Body of pancreas (tissue), 4 donors: Measurements from ENCODE around the gene PRKG1. TPM values are rescaled to one million over a fixed set of nuclear protein-coding genes. Genes with fewer than 3 reads are reported as not detected.

Experiments used
- ATAC-seq: fragments of 150-250 bp; one replicate; pipeline ENCODE4 v1.9.1; 2016
- DNase-seq, 4 donors: peaks; one replicate each; pipeline ENCODE4 v3.0.0-alpha.2; 2019
- H3K27ac ChIP-seq, 4 donors: fragments of 200-600 bp; sonication (generic); 1 replicate in 3 of 4; 2 replicates in 1 of 4; pipeline versions ENCODE4 v1.5.1 to v1.6.1; 2016 to 2019; ENCODE audit warnings: mild to moderate bottlenecking in 1 of 4, mixed read lengths in 1 of 4, moderate library complexity in 1 of 4
- H3K27me3 ChIP-seq, 2 donors: fragments of 200-600 bp; sonication (generic); one replicate each; pipeline ENCODE4 v1.6.0; 2016; ENCODE audit warnings: mild to moderate bottlenecking in 1 of 2
- H3K36me3 ChIP-seq, 2 donors: fragments of 200-600 bp; sonication (generic); replicated peaks in 1 of 2; 2 replicates each; pipeline ENCODE4 v1.5.1; 2016; ENCODE audit warnings: low read depth in 2 of 2; ENCODE audit not compliant: insufficient read depth in 1 of 2
- H3K4me1 ChIP-seq: fragments of 200-600 bp; sonication (generic); one replicate; pipeline ENCODE4 v1.6.0; 2016
- H3K4me3 ChIP-seq, 2 donors: fragments of 200-600 bp; sonication (generic); 1 replicate in 1 of 2; 2 replicates in 1 of 2; pipeline ENCODE4 v1.5.1; 2016 to 2019
- H3K9me3 ChIP-seq, 3 donors: fragments of 200-600 bp; sonication (generic); 1 replicate in 2 of 3; 2 replicates in 1 of 3; pipeline ENCODE4 v1.5.1; 2016
- CTCF ChIP-seq, 7 experiments: fragments of 450-650 bp in 4 of 7; fragments of 200-600 bp in 3 of 7; sonication (generic) in 3 of 7; IDR thresholded peaks; one replicate each; pipeline ENCODE4 v1.5.1; 2016 to 2019; ENCODE audit warnings: antibody characterized with exemption in 7 of 7
- POLR2A ChIP-seq, 3 donors: fragments of 450-650 bp; IDR thresholded peaks; one replicate each; pipeline ENCODE4 v1.6.1; 2016; ENCODE audit warnings: antibody characterized with exemption in 3 of 3, mild to moderate bottlenecking in 2 of 3
- WGBS, 2 donors: methylation state at CpG; one replicate each; pipeline ENCODE4 v1.1.5; 2017; 5-methylcytosine and 5-hydroxymethylcytosine counted together
- intact Hi-C: fragments of 100-400 bp; cut with DNase I; formaldehyde crosslinking; loops from one replicate; pipeline ENCODE4 v1.15.1; 2023
- total RNA-seq, 2 donors: library from RNA; depleted of rRNA; stranded (reverse); fragments of >200 nt; gene quantifications; one replicate each; pipeline ENCODE4 v1.1.0, GENCODE V29; 2016

PRKG1 gene
- total RNA-seq, 2 donors from 2014 or later: 14.2 to 18.9 TPM

- ATAC-seq (no peak), DNase-seq (no peak)
- Histone ChIP-seq H3K36me3 (no peaks in the 10 kb centered on the region), H3K4me3 (no peak overlapping the region), H3K27ac (no peak overlapping the region), H3K27me3 (peaks cover 0 to 8% of the 10 kb centered on the region in 2 donors), H3K9me3 (no peaks in the 10 kb centered on the region), H3K4me1 (peaks cover 18% of the 10 kb centered on the region)
- intact Hi-C loops: no loop called here
- WGBS, 2 donors: 44 to 50% methylated on average over 1 of the region's 1 CpG
- TF ChIP-seq POLR2A (IDR thresholded peaks at IDR 0.05) (no peak), CTCF (IDR thresholded peaks at IDR 0.05) (no peak)
Observed at GRCh38 chr10:52316001-52316400, 1241.7 kb downstream of the PRKG1 start.

GRCh38 chr10:52316500-52316899 is 1242.2 kb downstream of the PRKG1 start:
- Histone ChIP-seq H3K4me3 (no peak overlapping the region), H3K27ac (no peak overlapping the region), H3K27me3 (peaks cover 0 to 8% of the 10 kb centered on the region in 2 donors), H3K36me3 (no peaks in the 10 kb centered on the region), H3K9me3 (no peaks in the 10 kb centered on the region), H3K4me1 (peaks cover 18% of the 10 kb centered on the region)
- TF ChIP-seq POLR2A (IDR thresholded peaks at IDR 0.05) (no peak), CTCF (IDR thresholded peaks at IDR 0.05) (no peak)
- WGBS, 2 donors: 71 to 79% methylated on average over 4 of the region's 4 CpGs
- no peak for ATAC-seq
- intact Hi-C loops: no loop called here
- no peak for DNase-seq

- ATAC-seq (no peak), DNase-seq (no peak)
- peaks cover 0 to 5% of the 10 kb centered on the region in 2 donors for H3K27me3 ChIP-seq
- intact Hi-C loops: no loop called here
- H3K9me3 ChIP-seq: no peaks in the 10 kb centered on the region
- no peaks in the 10 kb centered on the region for H3K36me3 ChIP-seq
- peaks cover 16% of the 10 kb centered on the region for H3K4me1 ChIP-seq
- no peak overlapping the region for H3K4me3 ChIP-seq
- 75 to 80% methylated on average over 5 of the region's 5 CpGs for WGBS, 2 donors
- H3K27ac ChIP-seq: no peak overlapping the region
- TF ChIP-seq POLR2A (IDR thresholded peaks at IDR 0.05) (no peak), CTCF (IDR thresholded peaks at IDR 0.05) (no peak)
Observed at GRCh38 chr10:52318136-52318701, 1243.9 kb downstream of the PRKG1 start.

GRCh38 chr10:52318822-52319464 is 1244.7 kb downstream of the PRKG1 start:
- DNase-seq: no peak
- WGBS, 2 donors: 71 to 75% methylated on average over 7 of the region's 7 CpGs
- TF ChIP-seq CTCF (IDR thresholded peaks at IDR 0.05) (no peak), POLR2A (IDR thresholded peaks at IDR 0.05) (no peak)
- no peak overlapping the region for H3K27ac ChIP-seq
- H3K9me3 ChIP-seq: no peaks in the 10 kb centered on the region
- no peaks in the 10 kb centered on the region for H3K36me3 ChIP-seq
- intact Hi-C loops: no loop called here
- peaks cover 8% of the 10 kb centered on the region for H3K4me1 ChIP-seq
- H3K4me3 ChIP-seq: no peak overlapping the region
- ATAC-seq: no peak
- no peaks in the 10 kb centered on the region for H3K27me3 ChIP-seq

GRCh38 chr10:52319926-52320325 is 1245.6 kb downstream of the PRKG1 start:
- no peaks in the 10 kb centered on the region for H3K27me3 ChIP-seq
- no peaks in the 10 kb centered on the region for H3K36me3 ChIP-seq
- no peak for DNase-seq
- no peak overlapping the region for H3K27ac ChIP-seq
- WGBS, 2 donors: 72 to 87% methylated on average over 2 of the region's 2 CpGs
- intact Hi-C loops: no loop called here
- no peak overlapping the region for H3K4me3 ChIP-seq
- no peak for ATAC-seq
- no peaks in the 10 kb centered on the region for H3K9me3 ChIP-seq
- no peaks in the 10 kb centered on the region for H3K4me1 ChIP-seq
- no peak for TF ChIP-seq POLR2A (IDR thresholded peaks at IDR 0.05)
- TF ChIP-seq CTCF (IDR thresholded peaks at IDR 0.05): no peak
